Measurements from ENCODE around the gene LAIR2. TPM values are rescaled to one million over a fixed set of nuclear protein-coding genes. Genes with fewer than 3 reads are reported as not detected.
A peak's percentile ranks its signal among the peaks of the same experiment; 100 is the strongest.

Gene LAIR2
- total and polyA plus RNA-seq, 10 of the 15 experiments (the other 5 are each of a cell fraction or from before 2014, with no cell fraction given): not detected

- FAIRE-seq: no peak
These were observed 42.2 kb upstream of the LAIR2 start for GRCh38 chr19:54460230-54461005.

GRCh38 chr19:54461210-54461609 is 41.4 kb upstream of the LAIR2 start:
- DNase-seq (ENCODE audit: low read depth, low spot score) (no peak), FAIRE-seq (no peak), ATAC-seq (no peak)
- no peak overlapping the region for H3K9ac ChIP-seq (ENCODE audit: control insufficient read depth, insufficient read depth, low read length)
- in situ Hi-C loops (cut with MboI): loop anchor here (10.0 kb wide), 1 partner anchor 1194 kb away; the partner anchor contains the start of gene U2AF2
- 87% methylated on average over 27 of the region's 27 CpGs for WGBS (ENCODE audit: insufficient coverage, insufficient replicate concordance, low lambda C conversion rate, missing lambda C conversion rate)
- no peak overlapping the region for H3K27ac ChIP-seq (ENCODE audit: control insufficient read depth, insufficient read depth)
- H3K4me2 ChIP-seq (ENCODE audit: control insufficient read depth, insufficient read depth): no peak overlapping the region
- TSS peak; percentile 80 for BruUV-seq (replicated peaks)
- TF ChIP-seq RELA (IDR thresholded peaks at IDR 0.05; ENCODE audit: borderline replicate concordance, partially characterized antibody) (no peak), POLR2AphosphoS5 (IDR thresholded peaks at IDR 0.05; ENCODE audit: low read length) (peak; percentile 21; the same call in 1 of the 2 replicates), HDAC6 (IDR thresholded peaks at IDR 0.05; ENCODE audit: unreplicated experiment) (no peak), MYB (IDR thresholded peaks at IDR 0.05; ENCODE audit: borderline replicate concordance, low read depth, low read length) (no peak), NFYB (IDR thresholded peaks at IDR 0.05; ENCODE audit: insufficient read depth, low read depth, low read length) (no peak), POLR2A (IDR thresholded peaks at IDR 0.05; ENCODE audit: low read depth, low read length) (peak; percentile 50; the same call in 1 of the 2 replicates)
- H3K4me3 ChIP-seq: no peak overlapping the region
- H3K4me1 ChIP-seq (ENCODE audit: control insufficient read depth, insufficient read depth, low read length): peaks cover 12% of the 10 kb centered on the region
- CTCF ChIA-PET: no interaction called here
- peaks cover 14% of the 10 kb centered on the region for H3K79me2 ChIP-seq (ENCODE audit: control insufficient read depth, insufficient read depth, low read length)
- RAD21 ChIA-PET (ENCODE audit: unreplicated experiment): no interaction called here
- POLR2A ChIA-PET: interaction anchor here (0.7 to 1.7 kb wide), 2 partner anchors 13 to 1184 kb away, joined by 3 to 13 read pairs; partner anchors contain the start of gene LENG8
- no peaks in the 10 kb centered on the region for H3K27me3 ChIP-seq (replicated peaks in 1 of 2; ENCODE audit: control insufficient read depth in 2 of 2, insufficient read depth in 2 of 2, low read length in 1 of 2)
- intact Hi-C loops (cut with micrococcal nuclease; ENCODE audit: unreplicated experiment): no loop called here
- SMC1A ChIA-PET (ENCODE audit: uncharacterized antibody, unreplicated experiment): interaction anchor here (0.5 kb wide), 1 partner anchor 1129 kb away, joined by 3 read pairs; no protein-coding TSS in a partner anchor
- no peaks in the 10 kb centered on the region for H3K9me3 ChIP-seq (replicated peaks; ENCODE audit: control insufficient read depth, insufficient read depth, low read length)
- H4K20me1 ChIP-seq (ENCODE audit: control insufficient read depth, insufficient read depth): no peaks in the 10 kb centered on the region
- no peak overlapping the region for H2AFZ ChIP-seq (ENCODE audit: control insufficient read depth, low read depth, low read length)
- peaks cover 11 to 46% of the 10 kb centered on the region in 2 experiments for H3K36me3 ChIP-seq (ENCODE audit: control insufficient read depth in 2 of 2, insufficient read depth in 2 of 2, low read length in 1 of 2)

More at GRCh38 chr19:54460230-54461005, 42.2 kb upstream of the LAIR2 start:
- Histone ChIP-seq H3K27ac (ENCODE audit: control insufficient read depth, insufficient read depth) (no peak overlapping the region), H3K9ac (ENCODE audit: control insufficient read depth, insufficient read depth, low read length) (no peak overlapping the region), H3K4me1 (ENCODE audit: control insufficient read depth, insufficient read depth, low read length) (peaks cover 12% of the 10 kb centered on the region), H3K36me3 (ENCODE audit: control insufficient read depth in 2 of 2, insufficient read depth in 2 of 2, low read length in 1 of 2) (peaks cover 11 to 53% of the 10 kb centered on the region in 2 experiments), H3K9me3 (replicated peaks; ENCODE audit: control insufficient read depth, insufficient read depth, low read length) (no peaks in the 10 kb centered on the region), H3K79me2 (ENCODE audit: control insufficient read depth, insufficient read depth, low read length) (peaks cover 14% of the 10 kb centered on the region), H2AFZ (ENCODE audit: control insufficient read depth, low read depth, low read length) (no peak overlapping the region), H3K27me3 (replicated peaks in 1 of 2; ENCODE audit: control insufficient read depth in 2 of 2, insufficient read depth in 2 of 2, low read length in 1 of 2) (no peaks in the 10 kb centered on the region), H4K20me1 (ENCODE audit: control insufficient read depth, insufficient read depth) (no peaks in the 10 kb centered on the region), H3K4me2 (ENCODE audit: control insufficient read depth, insufficient read depth) (no peak overlapping the region), H3K4me3 (no peak overlapping the region)
- ChIA-PET RAD21 (ENCODE audit: unreplicated experiment) (no interaction called here), POLR2A (no interaction called here), CTCF (no interaction called here), SMC1A (ENCODE audit: uncharacterized antibody, unreplicated experiment) (no interaction called here)
- BruUV-seq (replicated peaks): no TSS peak
- intact Hi-C loops (cut with micrococcal nuclease; ENCODE audit: unreplicated experiment) (no loop called here), in situ Hi-C loops (cut with MboI) (loop anchor here (10.0 kb wide), 1 partner anchor 1194 kb away; the partner anchor contains the start of gene U2AF2)
- TF ChIP-seq BCL11A (IDR thresholded peaks at IDR 0.05; ENCODE audit: low read depth, low read length) (no peak), SREBF1 (IDR thresholded peaks at IDR 0.05; ENCODE audit: low read length) (no peak), PBX3 (IDR thresholded peaks at IDR 0.05; ENCODE audit: insufficient replicate concordance, low read depth, low read length) (no peak), ZNF217 (IDR thresholded peaks at IDR 0.05) (no peak)
- ATAC-seq (no peak), DNase-seq (ENCODE audit: low read depth, low spot score) (no peak)
- 95% methylated on average over 25 of the region's 39 CpGs for WGBS (ENCODE audit: insufficient coverage, insufficient replicate concordance, low lambda C conversion rate, missing lambda C conversion rate)
